Measurements from ENCODE around the gene ANKRD40CL.
"Not testable (repeated sequence)": the region's sequence is repeated elsewhere in the genome, so short reads cannot be mapped to it uniquely, and the experiment has no call there.

Gene ANKRD40CL
- total RNA-seq = 0 to 0.04 reads per million in 2 donors

DNA sequence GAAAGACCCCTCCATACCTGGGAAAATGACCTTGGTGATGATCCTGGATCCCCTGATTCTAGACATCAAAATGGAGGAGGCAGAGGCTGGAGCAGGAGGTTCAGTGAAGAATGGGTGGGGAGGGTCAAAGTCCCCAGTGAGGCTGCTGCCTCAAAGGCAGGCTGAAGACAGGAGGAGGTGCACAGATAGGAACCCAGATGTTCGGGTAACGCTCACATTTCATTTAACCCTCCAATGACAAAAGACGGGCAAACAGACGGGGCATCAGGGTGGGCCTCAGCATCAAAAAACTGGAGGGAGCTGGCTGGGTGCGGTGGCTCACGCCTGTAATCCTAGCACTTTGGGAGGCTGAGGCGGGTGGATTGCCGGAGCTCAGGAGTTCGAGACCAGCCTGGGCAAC lies at the start of gene ANKRD40CL:
Gene ANKRD40CL (minus strand): TSS at position 73 of the 400 bp plus-strand sequence. CDS start 605 bp downstream, outside the sequence.
- no peak for DNase-seq

- no peak for DNase-seq
Measured at GRCh38 chr17:50816271-50816670, 49.0 kb upstream of the ANKRD40CL start.

- no peak for DNase-seq
Measured at GRCh38 chr17:50815400-50815799, 48.1 kb upstream of the ANKRD40CL start.

- no peak for DNase-seq
Measured at GRCh38 chr17:50813583-50813982, 46.3 kb upstream of the ANKRD40CL start.

GRCh38 chr17:50808888-50809287 lies 41.6 kb upstream of the ANKRD40CL start:
- DNase-seq = no peak

- no peak for DNase-seq
Measured at GRCh38 chr17:50808413-50808812, 41.1 kb upstream of the ANKRD40CL start.

- DNase-seq = no peak
Measured at GRCh38 chr17:50807675-50808074, 40.4 kb upstream of the ANKRD40CL start.

DNA sequence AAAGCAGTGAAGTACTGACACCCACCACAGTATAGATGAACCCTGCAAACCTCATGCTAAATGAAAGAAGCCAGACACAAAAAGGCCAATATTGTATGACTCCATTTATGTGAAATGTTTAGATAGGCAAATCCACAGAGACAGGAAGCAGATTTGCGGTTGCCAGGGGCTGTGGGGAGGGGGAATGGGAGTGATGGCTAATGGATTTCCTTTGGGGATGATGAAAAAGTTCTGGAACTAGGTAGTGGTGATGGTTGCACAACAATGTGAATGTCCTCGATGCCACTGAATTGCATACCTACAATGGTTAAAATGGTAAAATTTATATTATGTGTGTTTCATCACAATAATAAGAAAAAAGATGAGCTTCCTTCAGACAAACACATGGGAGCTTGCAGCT lies 39.7 kb upstream of the ANKRD40CL start:
- no peak for DNase-seq

GRCh38 chr17:50806141-50806643 lies 38.9 kb upstream of the ANKRD40CL start:
- no peak for DNase-seq

DNA sequence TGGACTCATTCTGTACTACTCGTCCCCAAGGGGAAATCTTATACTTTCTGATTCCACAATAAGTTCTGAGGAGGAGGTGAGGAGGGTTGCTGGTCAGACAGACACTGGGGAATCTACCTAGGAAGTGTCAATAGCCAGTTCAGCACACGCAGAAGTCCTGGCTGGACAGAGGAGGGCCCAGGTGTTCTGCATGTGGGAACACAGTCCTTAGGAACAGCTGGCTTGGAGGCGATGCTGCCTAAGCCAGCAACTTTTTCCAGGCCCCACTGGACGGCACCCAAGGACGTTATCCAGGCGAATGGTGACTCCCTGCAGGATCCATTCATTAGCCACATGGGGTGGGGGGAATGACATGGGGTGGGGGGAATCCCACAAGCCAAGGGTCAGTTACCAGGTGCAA lies 38.2 kb upstream of the ANKRD40CL start:
- no peak for DNase-seq

GRCh38 chr17:50804749-50805475 lies 37.6 kb upstream of the ANKRD40CL start:
- DNase-seq = not testable (repeated sequence)

DNA sequence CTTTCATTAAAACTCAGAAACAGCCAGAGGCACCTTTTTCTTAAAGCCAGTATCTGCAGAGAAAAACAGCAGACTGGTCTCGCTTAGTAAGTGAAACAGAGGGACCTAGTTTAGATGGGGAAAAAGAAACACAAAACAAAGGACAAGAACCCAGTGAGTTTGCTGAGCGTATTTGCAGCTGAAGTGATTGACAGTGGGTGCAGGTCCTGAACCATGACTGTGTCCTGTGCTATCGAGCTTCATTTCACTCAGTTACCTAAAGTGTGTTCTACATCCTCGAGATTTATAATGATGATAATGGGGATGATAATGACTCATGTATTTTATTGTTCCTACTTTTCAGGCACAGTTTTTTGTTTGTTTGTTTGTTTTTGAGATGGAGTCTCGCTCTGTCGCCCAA lies 36.4 kb upstream of the ANKRD40CL start:
- DNase-seq = no peak

- DNase-seq = no peak
Measured at GRCh38 chr17:50802609-50803571, 35.6 kb upstream of the ANKRD40CL start.

DNA sequence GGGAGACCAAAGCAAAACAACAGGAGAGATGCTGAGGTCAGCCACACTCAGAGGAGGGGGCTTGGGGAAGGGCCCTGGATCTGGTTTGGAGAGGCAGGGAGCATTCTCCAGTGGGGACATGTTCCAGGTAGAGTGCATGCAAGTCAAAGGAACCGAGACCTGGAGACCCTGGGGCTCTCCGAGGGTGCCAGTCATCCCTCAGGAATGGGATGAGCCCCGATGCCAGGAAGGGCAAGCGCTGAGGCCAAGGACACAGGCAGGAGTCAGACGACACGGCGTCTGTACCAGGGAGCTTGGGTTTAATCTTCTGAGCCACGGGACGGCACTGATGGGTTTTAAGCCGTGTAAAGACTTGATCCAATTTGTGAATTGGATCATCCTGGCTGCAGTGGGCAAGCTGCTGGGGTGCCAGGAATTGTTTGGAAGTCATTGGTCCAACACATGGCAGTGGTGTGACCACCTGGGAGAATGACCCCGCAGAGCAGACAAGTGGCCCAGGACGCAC lies 32.9 kb upstream of the ANKRD40CL start:
- no peak for DNase-seq

- DNase-seq = no peak
Measured at GRCh38 chr17:50799582-50799981, 32.3 kb upstream of the ANKRD40CL start.

- DNase-seq = no peak
Measured at GRCh38 chr17:50798424-50799288, 31.3 kb upstream of the ANKRD40CL start.

DNA sequence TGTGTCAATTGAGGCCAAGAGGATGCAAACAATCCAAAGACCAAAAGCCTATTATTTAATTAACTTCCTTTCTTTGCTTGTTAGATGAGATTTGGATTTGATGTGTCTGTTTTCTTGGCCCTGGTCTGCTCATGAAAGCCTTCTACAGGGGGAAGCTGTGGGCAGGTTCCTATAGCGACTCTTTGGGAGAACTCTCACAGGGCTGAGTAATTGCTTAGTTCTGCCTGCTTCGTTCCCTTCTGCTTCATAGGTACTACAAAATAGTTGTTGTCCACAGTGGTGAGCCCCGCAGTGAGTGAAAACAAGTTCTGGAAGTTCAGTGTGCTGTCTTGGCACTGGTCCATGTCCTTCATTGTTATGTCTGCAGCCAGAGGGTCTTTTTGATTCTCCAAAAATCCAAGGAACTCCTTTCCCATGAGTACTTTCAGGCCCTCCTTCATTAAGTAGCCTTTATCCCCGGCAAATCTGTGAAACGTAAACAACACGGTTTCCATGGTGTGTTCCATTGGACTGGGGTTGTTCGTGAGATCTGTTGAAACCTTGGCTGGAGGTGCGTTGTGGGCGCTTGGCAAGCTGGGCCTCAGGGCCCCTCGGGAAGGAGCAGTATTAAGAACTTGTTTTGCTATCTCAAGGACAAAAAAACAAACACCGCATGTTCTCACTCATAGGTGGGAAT lies 30.0 kb upstream of the ANKRD40CL start:
- no peak for DNase-seq

- no peak for DNase-seq
Measured at GRCh38 chr17:50794361-50794760, 27.0 kb upstream of the ANKRD40CL start.

DNA sequence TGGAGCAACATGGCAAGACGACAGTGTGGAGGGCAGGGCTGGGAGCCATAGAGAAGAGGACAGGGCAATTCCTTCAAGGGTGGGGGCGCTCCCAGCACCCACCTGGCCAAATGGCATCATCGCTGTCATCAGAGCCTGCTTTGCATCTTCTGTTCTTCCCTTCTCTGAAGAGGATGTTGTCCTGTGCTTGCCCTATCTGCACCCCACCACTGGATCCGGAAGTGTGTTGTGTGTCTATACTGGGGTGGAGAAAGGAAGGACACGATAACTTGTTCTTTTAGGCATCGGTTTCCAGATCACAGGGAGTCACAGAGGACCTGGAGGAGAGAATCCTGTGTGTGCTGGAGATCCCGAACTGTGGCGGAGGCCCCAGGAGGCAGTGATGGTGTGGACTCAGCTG lies 25.7 kb upstream of the ANKRD40CL start:
- DNase-seq = no peak

DNA sequence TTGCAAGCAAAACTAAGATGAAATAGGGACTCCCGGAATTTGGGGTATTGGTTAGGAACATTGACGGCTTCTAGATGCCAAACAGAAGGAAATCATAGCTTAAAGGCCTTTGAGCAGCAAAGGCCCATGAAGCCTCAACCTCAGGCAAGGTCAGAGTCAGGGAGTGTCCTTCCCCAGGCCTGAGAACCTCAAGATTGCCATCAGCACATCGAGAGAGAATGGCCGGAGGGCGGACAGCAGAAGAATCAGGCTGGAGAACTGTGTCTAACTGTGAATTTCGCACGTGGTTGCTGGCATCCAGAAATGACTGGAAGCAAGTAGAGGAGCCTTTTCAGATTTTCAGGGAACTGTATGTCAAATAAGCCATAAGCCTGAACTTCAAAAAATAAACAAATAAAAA lies 24.8 kb upstream of the ANKRD40CL start:
- DNase-seq = no peak

GRCh38 chr17:50790618-50791017 lies 23.3 kb upstream of the ANKRD40CL start:
- no peak for DNase-seq

DNA sequence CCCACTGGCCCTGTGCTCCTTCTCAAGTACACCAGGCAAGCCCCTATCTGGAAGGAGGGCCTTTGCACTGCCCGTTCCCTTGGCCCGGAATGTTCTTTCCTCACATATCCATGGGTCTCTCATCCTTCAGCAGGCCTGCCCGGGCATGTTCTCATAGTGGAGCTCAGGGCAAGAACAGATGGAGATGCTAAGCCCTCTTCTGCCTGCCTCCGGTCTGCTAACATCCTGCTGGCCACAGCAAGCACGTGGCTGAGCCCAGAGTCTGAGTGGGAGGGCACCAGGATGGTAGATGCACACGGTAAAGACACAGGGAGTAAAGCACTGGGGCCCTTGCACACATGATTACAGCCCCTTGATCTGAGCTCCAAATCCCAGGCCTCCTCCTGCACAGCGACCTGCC lies 19.8 kb upstream of the ANKRD40CL start:
- DNase-seq = no peak
